GM12874 (cell line): ENCODE data around the gene WDR77.

Experiments used
- TF ChIP-seq, protein P1 (sequence below): IDR thresholded peaks from 2 replicates; pipeline ENCODE4 v1.5.1; 2011; ENCODE audit warnings: low read depth, mild to moderate bottlenecking, control low read depth, low read length, moderate library complexity; ENCODE audit not compliant: insufficient read depth

The WDR77 gene

DNA sequence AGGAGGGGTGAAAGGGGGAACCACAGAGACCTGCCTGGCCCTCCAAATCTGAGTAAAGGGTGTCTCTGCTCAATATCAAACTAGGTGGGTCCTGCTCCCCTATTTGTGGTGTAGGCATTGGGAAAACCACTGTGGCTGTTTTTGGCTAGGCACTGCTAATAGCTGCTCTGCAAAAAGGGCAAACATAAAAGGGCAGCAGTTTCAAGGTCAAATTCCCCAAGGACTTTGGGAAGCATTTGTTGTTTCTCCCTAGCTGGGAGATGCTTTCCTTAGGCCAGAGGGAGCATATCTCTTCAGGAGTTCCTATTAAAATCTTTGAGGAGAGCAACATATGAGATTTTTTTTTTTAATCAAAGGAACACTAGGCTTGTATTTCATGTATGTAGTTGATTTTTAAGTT, 27.2 kb upstream of the WDR77 start:
- TF ChIP-seq, protein P1, sequence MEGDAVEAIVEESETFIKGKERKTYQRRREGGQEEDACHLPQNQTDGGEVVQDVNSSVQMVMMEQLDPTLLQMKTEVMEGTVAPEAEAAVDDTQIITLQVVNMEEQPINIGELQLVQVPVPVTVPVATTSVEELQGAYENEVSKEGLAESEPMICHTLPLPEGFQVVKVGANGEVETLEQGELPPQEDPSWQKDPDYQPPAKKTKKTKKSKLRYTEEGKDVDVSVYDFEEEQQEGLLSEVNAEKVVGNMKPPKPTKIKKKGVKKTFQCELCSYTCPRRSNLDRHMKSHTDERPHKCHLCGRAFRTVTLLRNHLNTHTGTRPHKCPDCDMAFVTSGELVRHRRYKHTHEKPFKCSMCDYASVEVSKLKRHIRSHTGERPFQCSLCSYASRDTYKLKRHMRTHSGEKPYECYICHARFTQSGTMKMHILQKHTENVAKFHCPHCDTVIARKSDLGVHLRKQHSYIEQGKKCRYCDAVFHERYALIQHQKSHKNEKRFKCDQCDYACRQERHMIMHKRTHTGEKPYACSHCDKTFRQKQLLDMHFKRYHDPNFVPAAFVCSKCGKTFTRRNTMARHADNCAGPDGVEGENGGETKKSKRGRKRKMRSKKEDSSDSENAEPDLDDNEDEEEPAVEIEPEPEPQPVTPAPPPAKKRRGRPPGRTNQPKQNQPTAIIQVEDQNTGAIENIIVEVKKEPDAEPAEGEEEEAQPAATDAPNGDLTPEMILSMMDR = no peak

DNA sequence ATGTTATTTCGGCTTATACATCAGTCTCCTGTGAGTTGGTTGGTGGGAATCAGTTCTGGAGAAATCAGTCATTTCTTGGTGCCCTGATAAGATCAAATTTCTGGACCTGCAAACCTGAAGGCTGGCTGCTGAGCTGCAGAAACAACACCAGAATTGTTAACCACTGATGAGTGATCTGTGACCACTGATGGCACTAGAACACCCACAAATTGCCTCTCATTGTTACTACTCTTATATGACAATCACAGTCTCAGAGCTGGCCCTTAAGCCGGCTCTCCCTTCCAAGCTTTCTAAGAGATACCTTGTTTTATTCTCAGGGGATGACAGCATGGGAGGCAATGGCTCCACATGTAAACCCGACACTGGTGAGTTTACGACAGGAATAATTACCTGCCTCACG, 26.6 kb upstream of the WDR77 start:
- TF ChIP-seq, protein P1 = no peak

DNA sequence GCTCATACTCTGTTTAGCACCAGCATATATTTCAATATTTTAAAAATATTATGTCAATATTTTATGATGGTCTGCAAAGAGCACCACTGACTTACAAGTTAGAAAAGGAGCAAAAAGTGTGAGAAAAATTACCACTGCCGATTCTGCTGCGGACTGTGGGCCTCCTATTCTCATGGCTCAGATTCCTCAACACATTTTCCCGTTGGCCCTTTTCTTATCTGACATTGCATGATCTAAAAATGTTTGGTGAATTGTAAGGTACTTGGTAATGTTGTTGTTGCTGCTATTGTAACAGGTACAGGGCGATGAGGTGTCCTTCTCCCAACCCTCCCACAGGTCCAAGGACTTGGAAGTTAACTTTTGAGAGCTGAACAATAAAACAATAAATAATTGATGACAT, 25.5 kb upstream of the WDR77 start:
- TF ChIP-seq, protein P1 = no peak

DNA sequence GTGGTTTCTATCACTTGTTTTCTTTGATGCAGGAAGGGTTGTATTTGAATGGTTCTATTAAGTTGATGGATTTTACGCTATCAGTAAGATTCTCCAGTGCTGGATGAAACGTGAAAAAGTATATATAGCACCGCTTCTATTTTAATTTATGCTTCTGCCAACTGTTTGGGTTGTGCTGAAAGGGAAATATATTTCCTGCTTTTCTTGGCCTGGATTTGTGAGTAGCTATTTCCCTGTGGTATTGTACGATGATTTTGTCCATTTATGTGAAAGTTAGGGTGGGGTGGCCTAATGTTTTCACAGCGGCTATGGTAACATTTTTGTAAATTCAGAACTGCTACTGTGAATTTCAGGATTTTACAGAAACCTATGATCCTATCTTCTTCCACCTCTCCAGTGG, 25.1 kb upstream of the WDR77 start:
- TF ChIP-seq, protein P1 = no peak

DNA sequence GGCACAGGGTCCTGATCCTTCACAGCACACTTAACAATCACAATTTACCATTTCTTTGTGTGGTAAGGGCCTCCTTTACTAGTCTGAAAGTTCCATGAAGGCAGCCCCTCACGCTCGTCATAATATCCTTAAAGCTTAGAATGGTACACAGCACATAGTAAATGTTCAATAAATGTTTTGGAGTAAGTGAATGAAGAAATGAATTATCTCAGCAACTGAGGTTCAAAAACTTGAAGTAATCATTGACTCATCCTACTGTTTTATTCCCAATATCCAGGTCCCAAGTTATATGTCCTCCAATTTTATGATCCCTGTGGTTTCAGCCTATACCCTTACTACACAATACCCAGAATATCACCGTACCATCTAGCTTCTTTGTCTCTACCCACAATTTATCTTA, 22.5 kb upstream of the WDR77 start:
- TF ChIP-seq, protein P1 = no peak

DNA sequence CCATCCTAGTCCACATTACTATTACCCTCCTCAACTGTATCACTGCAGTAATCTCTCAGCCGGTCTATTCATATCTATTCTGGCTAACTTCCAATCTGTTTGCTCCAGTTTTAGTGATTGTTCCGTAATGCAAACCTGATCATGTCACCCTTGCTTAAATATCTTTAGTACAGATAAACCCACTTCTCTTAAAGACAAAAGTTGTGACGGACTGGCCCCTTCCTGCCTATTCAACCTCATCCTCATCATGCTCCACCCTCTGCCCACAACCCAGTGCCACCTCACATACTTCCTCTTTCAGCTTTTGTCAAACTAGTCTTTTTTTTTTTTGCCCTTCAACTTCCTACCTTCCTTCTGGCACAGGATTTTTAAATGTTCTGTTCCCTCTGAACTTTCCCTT, 22.0 kb upstream of the WDR77 start:
- TF ChIP-seq, protein P1 = no peak

DNA sequence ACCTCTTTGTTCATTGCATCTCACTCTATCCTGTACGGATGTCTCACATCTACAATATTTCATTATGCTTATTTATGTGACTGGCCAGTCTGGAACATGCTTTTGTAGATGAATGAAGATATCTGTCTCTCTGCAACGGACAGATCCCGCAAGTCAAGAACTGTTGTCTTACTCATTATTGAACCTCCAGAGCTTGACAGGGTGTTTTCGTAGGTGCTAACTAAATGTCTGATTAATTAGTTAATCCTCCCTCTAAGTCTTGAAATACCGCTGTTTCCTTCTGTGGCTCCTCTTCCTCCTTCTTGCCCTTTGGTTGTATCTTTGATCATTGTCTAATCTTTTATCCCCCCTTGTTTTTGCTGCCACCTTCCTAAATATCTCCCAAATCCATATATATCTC, 21.5 kb upstream of the WDR77 start:
- TF ChIP-seq, protein P1 = no peak

DNA sequence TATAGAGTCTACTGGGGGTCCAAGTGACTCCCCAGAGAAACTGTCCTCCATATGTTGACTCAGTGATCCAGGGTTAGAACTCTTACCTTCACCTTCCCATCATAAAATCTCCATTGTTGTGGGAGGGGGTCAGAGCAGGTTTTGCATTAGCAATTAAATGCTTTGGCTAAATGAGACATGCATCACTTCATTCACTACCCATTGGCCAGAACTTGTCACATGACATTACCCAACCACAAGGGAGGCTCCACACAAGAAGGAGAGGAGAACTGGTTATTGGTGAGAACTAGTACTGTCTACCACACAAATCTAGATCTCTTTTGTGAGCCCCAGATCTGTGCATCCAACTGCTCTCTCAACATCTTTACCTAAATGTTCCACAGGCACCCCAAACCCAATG, 20.5 kb upstream of the WDR77 start:
- TF ChIP-seq, protein P1 = no peak
